ENCODE data around the gene TRAPPC12.
A peak's percentile ranks its signal among the peaks of the same experiment; 100 is the strongest.
"Not testable (repeated sequence)": the region's sequence is repeated elsewhere in the genome, so short reads cannot be mapped to it uniquely, and the experiment has no call there.

TRAPPC12 gene

DNA sequence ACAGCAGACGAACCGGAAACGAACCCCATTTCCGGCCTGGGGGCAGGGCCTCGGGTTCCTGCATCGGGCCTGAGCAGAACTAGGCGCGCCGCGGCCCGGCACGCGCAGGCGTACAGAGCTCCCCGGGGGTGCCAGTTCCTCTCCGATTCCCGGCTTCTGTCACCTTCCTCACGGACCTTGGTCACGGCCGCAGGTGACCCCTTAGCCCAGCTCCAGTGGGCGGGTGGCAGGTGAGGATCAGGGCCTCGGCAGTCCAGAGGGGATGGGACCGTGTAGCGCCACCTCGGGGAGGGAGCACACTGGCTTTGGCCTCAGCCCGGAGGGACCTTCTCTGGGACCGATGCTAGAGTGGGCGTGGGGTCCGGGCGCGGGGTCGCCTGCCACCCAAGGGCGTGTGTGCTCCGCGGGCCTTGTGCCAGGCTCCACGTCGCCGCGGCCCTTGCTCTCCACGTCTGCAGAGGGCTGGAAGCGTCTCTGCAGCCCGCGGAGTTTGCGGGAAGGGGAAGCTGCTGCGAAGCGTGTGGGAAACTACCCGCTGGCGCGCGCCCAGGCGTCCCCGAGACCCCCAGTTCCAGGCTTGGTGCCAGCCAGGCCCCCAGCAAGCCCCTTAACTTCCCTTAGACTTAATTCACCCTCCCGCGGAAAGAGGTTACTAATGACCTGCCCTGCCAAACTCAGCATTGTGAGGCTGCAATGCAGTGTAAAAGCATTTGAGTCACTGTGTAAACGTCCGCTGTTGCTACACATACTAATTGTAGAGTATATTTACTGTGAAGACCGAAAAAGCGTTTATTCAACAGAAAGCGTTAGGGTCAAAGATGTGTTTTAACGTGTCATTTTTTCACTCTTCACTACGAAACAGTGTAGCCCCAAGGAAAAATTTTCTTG is at the start of gene TRAPPC12:
Gene TRAPPC12, plus strand, starts transcription at position 48 of the 888 bp plus-strand sequence. CDS start 7,930 bp downstream, outside the sequence.
- DNase-seq = peak; percentile 92

GRCh38 chr2:3332133-3332532 is 47.4 kb upstream of the TRAPPC12 start:
- DNase-seq = no peak

- DNase-seq = no peak
Observed at GRCh38 chr2:3334392-3335345, 44.8 kb upstream of the TRAPPC12 start.

- no peak for DNase-seq
Observed at GRCh38 chr2:3336844-3337243, 42.6 kb upstream of the TRAPPC12 start.

GRCh38 chr2:3338340-3338739 is 41.2 kb upstream of the TRAPPC12 start:
- no peak for DNase-seq

GRCh38 chr2:3340144-3340543 is 39.4 kb upstream of the TRAPPC12 start:
- DNase-seq = no peak

GRCh38 chr2:3341336-3341735 is 38.2 kb upstream of the TRAPPC12 start:
- no peak for DNase-seq

DNA sequence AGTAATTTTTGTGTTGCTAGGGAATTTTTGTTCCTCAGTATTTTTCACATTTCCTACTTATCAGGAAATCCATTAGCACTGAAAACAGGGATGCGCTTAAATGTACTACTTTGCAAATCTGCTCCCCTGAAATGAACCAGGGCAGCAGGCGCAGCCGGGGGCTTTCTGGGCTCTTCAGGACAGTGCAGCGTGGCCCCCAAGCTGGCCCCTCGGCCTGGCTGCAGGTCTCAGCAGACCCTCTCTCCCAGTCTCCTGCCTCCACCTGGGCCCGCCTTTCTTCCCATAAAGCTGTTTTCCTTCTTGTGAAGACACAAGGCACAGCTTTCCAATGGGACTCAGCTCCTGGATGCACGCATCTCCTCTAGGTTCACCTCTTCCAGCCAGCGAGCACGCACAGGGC is 37.2 kb upstream of the TRAPPC12 start:
- DNase-seq = no peak

DNA sequence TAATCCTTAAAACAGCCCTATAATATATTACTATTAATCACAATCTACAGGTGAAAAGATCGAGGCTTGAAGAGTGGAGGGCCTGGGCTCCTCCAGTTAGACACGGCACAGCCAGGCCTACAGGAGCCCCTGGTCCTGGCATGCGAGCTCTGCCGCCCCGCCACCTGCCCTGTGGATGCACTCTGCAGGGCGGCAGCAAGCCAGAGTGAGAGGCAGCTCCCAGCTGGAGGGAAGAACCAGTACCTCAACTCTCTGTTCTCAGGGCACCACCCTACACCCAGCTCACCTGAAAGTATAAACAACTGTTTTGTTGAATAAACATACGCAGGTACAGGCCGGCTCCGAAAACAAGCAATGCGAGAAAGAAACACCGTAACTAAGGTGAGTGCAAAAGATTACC is 36.5 kb upstream of the TRAPPC12 start:
- DNase-seq = no peak

DNA sequence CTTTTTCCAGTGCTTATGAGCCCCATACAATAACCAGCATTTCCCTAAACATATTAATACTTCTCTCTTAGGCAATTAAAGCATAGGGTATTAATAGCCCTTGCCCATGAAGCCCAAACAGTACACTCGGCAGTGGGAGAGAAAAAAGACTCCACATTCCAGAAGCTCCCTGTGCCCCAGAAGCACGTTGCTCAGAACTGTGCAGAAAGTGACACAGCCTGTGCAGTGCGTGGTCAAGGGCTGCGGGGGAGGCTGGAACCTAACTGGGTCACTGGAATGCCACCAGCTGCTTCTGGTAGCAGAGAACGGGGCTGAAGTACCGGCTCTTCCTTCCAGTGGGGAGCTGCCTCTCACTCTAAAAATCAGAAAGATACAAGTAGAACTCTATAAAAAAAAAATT is 34.6 kb upstream of the TRAPPC12 start:
- DNase-seq = no peak

DNA sequence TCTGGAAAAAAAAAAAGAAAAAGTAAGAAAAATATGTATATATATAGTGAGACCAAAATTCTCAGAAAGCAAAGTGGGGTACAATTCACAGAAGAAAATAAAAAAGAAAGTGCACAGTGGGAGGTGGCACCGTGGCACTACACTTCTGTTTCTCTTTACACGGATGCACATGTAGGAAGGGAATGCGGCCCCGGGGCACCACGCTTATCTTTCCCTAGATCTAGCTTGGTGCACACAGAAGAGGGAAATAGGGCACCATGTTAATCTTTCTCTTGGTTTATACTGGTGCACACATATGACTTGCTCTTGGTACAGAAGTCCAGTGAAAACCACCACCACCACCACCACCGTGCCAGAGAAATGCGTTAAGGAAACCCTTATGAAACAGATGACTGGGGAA is 33.9 kb upstream of the TRAPPC12 start:
- no peak for DNase-seq

GRCh38 chr2:3348767-3349166 is 30.7 kb upstream of the TRAPPC12 start:
- no peak for DNase-seq

GRCh38 chr2:3349211-3349693 is 30.2 kb upstream of the TRAPPC12 start:
- no peak for DNase-seq

- no peak for DNase-seq
Observed at GRCh38 chr2:3354986-3355385, 24.5 kb upstream of the TRAPPC12 start.

DNA sequence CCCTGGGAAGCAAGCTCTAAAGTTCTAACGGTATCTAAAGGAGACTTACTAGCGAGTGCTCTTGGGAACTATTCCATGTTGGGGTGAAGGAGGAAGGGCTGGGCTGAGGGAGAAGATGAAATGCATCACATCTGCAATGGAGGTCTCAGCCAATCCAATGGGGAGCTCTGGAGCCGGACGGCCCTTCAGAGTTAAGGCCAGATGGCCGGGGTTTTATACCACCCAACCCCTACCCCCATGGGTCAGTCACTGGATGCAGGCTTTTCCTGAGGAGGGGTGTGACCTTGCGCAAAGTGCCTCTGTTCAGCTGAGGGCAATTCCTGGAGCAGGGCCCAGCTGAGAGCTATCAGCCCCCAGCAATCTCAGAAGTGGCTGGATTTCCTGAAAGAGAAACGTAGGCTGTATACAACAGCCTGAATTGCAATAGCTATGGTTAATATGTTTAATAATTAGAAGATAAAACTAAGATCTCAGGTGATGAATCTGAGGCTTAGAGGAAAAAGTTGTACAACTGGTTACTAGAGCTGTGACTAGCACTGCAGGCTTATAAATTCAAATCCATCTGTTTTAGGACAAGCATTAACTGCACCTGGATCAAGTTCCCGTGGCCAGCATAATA is 23.4 kb upstream of the TRAPPC12 start:
- no peak for DNase-seq

DNA sequence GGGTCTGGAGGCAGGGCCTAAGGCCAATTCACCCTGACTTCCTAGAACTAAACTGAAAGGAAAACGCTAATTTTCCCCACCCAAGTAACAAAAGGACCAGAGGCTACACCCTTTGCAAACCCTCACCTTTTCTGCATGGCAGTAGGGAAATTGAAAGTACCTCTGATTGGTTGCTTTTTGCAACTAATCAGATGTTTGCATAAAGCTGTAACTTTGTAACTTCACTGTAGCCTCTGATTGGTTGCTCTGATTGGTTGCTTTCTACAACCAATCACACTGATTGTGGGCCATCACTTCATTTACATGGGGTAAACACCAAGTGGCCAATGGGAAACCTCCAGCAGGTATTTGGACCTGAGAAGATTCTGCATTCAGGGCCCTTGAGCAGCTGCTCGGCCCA is 22.7 kb upstream of the TRAPPC12 start:
- no peak for DNase-seq

- not testable (repeated sequence) for DNase-seq
Observed at GRCh38 chr2:3357446-3357845, 22.0 kb upstream of the TRAPPC12 start.

DNA sequence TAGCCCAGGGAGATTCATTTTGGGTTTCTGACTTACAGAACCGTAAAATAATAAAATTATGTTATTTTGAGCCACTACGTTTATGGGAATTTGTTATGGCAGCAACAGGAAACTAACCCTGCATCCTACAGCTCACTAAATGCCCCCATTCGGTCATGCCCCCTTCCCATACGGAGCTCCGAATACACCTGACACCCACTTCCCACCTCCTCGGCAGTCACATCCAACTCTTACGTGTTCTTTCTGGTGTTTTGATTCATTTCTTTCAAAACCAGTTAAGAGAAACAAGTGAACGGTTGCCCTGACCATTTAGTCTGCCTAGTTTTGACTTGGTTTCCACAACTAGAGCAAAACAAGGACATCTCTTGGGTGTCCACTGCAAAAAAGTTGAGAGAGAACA is 21.6 kb upstream of the TRAPPC12 start:
- DNase-seq = no peak

DNA sequence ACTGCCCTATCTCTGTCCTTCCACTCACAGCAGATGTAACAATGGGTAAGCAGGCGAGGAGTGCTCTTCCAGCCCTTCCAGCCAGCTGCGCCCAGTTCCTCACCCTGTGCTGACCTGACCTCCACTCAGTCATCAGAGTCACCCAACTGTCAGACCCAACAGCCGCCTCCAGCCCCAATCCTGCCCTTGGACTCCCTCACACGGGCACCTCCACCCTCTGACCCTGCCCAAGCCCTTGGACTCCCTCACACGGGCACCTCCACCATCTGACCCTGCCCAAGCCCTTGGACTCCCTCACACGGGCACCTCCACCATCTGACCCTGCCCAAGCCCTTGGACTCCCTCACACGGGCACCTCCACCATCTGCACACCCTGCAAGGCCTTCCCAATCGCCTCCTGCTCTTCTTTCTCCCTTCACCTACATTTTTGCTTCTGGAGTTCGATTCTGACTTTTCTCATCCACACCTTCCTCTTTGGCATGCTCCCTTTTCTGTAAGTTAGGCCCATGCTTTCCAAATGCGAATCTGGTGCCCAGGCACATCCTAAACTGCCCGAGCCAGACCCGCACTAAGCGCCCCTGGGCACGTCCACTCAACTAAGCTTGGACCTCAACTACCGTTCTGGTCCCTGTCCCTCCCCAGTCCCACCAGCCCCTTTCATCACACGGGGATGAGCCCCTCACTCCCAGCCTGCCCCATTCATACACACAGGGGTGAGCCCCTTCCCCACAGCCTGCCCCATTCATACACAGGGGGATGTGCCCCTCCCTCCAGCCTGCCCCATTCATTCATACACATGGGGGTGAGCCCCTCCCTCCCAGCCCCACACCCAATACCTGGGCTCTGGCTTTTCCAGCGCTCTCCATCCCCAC is 17.7 kb upstream of the TRAPPC12 start:
- DNase-seq = no peak

GRCh38 chr2:3365219-3365618 is 14.3 kb upstream of the TRAPPC12 start:
- DNase-seq = no peak

DNA sequence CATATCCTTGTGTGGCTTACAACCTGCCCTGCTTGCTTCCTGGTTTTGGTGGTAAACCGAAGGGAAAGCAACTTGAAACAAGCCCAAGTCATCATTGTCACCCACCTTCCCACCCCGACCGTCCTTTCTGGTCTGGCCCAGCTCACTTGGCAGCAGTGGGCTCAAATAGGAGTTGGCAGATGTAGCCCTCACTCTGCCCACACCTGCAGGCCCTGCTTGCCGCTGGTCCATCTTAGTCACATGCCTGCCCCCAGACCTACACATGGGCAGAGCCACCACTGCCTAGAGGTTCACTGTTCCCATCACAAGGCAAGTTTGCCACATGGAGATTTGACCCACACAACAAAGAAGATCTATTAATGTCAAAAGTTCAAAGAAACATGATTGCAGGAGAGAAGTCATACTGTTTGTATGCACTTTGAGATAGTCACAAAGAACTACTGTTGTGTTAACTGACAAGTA is 11.2 kb upstream of the TRAPPC12 start:
- DNase-seq = no peak

Measured in activated CD4-positive, alpha-beta T cell treated with anti-CD3 and anti-CD28 coated beads, Interleukin-2, amount 50 U/mL, for 4 hours (primary cell).